IPS DF 6.9 (cell line): ENCODE results near the gene OR10H1.
"Not testable (repeated sequence)": the region's sequence is repeated elsewhere in the genome, so short reads cannot be mapped to it uniquely, and the experiment has no call there.

Experiments
- DNase-seq: peaks from one replicate; pipeline ENCODE4 v3.0.0-alpha.2; 2013; ENCODE audit warnings: low read depth, low spot score
- H3K27ac ChIP-seq: one replicate; pipeline ENCODE4 v1.5.1; 2013; ENCODE audit warnings: low read length, control low read depth
- H3K27me3 ChIP-seq: 2 replicates; pipeline ENCODE4 v1.6.1; 2013; ENCODE audit warnings: mild to moderate bottlenecking, low read length; ENCODE audit not compliant: control insufficient read depth, insufficient read depth
- H3K36me3 ChIP-seq: 2 replicates; pipeline ENCODE4 v1.6.1; 2013; ENCODE audit warnings: low read length; ENCODE audit not compliant: control insufficient read depth, insufficient read depth
- H3K4me1 ChIP-seq: 2 replicates; pipeline ENCODE4 v1.6.1; 2013; ENCODE audit warnings: low read length; ENCODE audit not compliant: control insufficient read depth, insufficient read depth
- H3K4me3 ChIP-seq: 2 replicates; pipeline ENCODE4 v1.5.1; 2013; ENCODE audit warnings: mild to moderate bottlenecking, low read length
- H3K9me3 ChIP-seq: 2 replicates; pipeline ENCODE4 v1.6.1; 2013; ENCODE audit warnings: low read length, inconsistent platforms; ENCODE audit not compliant: control insufficient read depth, insufficient read depth
- WGBS: extraction: QIAGEN DNeasy Blood & Tissue Kit; methylation state at CpG from one replicate; pipeline ENCODE4 v1.1.7; 2013; ENCODE audit warnings: mixed read lengths, missing lambda C conversion rate; ENCODE audit not compliant: insufficient read length, insufficient coverage; 5-methylcytosine and 5-hydroxymethylcytosine counted together

The OR10H1 gene

DNA sequence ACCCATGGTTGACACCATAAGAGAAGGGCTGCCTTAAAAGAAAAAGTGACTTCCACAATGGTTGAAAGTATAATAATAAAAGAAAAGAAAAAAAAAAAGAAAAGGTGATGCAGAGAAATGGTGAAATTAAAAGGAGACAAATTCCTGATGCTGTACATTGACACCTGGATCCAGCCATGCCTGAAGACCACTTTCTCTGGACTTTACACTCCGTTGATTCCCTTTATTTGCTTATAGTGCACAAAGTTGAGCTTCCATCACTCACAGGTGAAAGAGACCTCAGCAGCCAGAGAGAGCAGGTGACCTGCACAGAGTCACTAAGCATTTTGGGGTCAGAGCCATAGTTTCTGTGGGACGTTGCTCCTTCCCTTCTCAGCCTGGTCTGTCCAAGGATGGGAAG lies 40.2 kb downstream of the OR10H1 start:
- Histone ChIP-seq H3K4me1 (no peaks in the 10 kb centered on the region), H3K9me3 (peaks cover 26% of the 10 kb centered on the region), H3K4me3 (no peak overlapping the region), H3K36me3 (no peaks in the 10 kb centered on the region), H3K27me3 (no peaks in the 10 kb centered on the region), H3K27ac (no peak overlapping the region)
- DNase-seq: no peak
- WGBS: no CpG with 5 or more reads among the region's 2 CpGs

DNA sequence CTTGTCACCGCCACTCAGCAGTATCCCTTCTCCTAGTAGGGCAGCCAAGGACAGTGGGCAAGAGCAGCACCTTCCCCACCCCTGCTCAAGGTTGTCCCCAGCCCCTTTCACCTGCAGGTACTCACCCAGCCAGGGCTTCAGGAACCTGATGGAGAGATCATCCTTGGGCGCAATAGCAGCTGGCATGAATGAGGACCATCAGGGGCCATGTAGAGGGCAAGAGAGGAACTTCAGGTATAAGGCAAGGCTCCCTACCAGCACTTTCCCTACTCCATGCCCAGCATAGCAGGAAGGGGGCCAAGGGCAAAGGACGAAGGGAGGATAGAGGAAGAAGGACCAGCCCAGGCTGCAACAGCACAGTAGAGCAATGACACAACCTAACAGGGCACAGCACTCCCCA lies 41.3 kb downstream of the OR10H1 start:
- H3K27me3 ChIP-seq, H3K36me3 ChIP-seq, DNase-seq, H3K4me1 ChIP-seq, H3K27ac ChIP-seq, H3K4me3 ChIP-seq: not testable (repeated sequence)
- peaks cover 24% of the 10 kb centered on the region for H3K9me3 ChIP-seq
- no CpG with 5 or more reads among the region's 3 CpGs for WGBS

DNA sequence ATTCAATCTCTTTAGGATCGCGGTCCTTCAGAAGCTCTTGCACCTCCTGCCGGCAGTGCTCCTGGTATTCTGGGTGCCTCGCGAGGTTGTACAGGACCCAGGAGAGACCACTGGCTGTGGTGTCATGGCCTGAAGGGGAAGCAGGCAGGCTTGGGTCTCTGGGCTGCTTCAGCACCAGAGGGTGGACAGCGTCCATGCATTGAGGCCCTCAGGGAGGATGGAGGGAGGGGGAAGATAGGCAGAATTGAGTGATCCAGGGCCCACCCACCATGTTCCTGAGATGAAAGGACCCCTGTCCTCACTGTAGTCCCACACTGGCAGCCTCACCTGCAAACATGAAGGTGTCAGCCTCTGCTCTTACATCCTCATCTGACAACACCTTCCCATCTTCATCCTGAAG lies 45.9 kb downstream of the OR10H1 start:
- Histone ChIP-seq H3K4me3 (no peak overlapping the region), H3K27ac (no peak overlapping the region), H3K4me1 (no peaks in the 10 kb centered on the region), H3K9me3 (peaks cover 13% of the 10 kb centered on the region), H3K27me3 (no peaks in the 10 kb centered on the region), H3K36me3 (no peaks in the 10 kb centered on the region)
- DNase-seq: no peak
- WGBS: no CpG with 5 or more reads among the region's 6 CpGs

DNA sequence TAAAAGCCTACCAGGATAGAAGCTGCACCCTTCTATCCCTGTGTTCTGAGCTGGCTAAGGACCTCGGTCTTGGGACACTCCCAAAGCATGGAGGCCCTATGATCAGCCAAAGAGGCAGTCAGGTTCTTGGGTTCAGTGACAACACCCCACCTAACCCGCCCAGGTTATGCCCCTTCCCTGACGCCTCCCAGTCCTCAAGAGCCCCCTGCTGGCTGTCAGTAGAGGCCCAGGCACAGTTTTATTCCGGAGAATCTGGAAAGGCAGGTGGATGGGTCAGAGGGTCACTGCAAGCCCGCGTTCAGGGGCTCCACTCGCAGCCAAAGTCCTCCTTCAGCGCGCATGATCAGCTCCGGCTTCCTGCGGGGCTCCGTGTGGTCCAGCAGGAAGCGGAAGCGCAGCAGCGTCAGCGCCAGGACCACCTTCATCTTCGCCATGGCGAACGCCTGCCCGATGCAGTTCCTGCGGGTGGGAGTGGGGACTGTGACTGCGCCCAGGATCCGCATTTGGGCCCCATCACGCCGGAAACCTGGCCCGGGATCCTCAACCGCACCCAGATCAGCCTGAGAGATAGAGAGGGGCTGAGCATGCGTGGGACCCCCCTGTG lies 55.4 kb downstream of the OR10H1 start:
- no peak overlapping the region for H3K4me3 ChIP-seq
- no CpG with 5 or more reads among the region's 28 CpGs for WGBS
- peaks cover 17% of the 10 kb centered on the region for H3K9me3 ChIP-seq
- no peaks in the 10 kb centered on the region for H3K4me1 ChIP-seq
- H3K36me3 ChIP-seq: no peaks in the 10 kb centered on the region
- no peak overlapping the region for H3K27ac ChIP-seq
- DNase-seq: no peak
- no peaks in the 10 kb centered on the region for H3K27me3 ChIP-seq

DNA sequence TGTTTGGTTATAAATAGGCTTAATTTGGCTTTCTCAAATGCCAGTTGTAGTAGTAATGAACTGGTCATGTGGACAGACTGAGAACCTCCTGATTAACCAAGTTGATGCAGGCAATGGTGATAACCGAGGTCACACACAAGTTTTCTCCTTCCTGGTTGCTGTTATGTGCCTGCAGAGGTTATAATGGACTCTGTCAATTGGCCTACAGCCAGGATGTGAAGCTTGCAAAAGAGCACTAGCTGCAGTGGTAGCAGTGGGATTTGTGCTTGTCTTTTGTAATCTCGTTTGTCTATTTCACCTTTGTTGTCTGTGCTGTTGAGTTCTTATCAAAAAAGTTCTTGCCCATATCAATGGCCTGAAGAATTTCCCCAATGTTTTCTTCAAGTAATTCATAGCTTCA lies 57.1 kb downstream of the OR10H1 start:
- no peak overlapping the region for H3K4me3 ChIP-seq
- DNase-seq: no peak
- no CpG with 5 or more reads among the region's 2 CpGs for WGBS
- no peak overlapping the region for H3K27ac ChIP-seq
- peaks cover 17% of the 10 kb centered on the region for H3K9me3 ChIP-seq
- no peaks in the 10 kb centered on the region for H3K36me3 ChIP-seq
- no peaks in the 10 kb centered on the region for H3K4me1 ChIP-seq
- H3K27me3 ChIP-seq: no peaks in the 10 kb centered on the region
